ENCODE data around the gene SIM2.

GRCh38 chr21:36718951-36719501 is 20.1 kb downstream of the SIM2 start:
- TF ChIP-seq, protein P1, sequence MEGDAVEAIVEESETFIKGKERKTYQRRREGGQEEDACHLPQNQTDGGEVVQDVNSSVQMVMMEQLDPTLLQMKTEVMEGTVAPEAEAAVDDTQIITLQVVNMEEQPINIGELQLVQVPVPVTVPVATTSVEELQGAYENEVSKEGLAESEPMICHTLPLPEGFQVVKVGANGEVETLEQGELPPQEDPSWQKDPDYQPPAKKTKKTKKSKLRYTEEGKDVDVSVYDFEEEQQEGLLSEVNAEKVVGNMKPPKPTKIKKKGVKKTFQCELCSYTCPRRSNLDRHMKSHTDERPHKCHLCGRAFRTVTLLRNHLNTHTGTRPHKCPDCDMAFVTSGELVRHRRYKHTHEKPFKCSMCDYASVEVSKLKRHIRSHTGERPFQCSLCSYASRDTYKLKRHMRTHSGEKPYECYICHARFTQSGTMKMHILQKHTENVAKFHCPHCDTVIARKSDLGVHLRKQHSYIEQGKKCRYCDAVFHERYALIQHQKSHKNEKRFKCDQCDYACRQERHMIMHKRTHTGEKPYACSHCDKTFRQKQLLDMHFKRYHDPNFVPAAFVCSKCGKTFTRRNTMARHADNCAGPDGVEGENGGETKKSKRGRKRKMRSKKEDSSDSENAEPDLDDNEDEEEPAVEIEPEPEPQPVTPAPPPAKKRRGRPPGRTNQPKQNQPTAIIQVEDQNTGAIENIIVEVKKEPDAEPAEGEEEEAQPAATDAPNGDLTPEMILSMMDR (IDR thresholded peaks at IDR 0.05) = no peak
- TF ChIP-seq ZFX (IDR thresholded peaks at IDR 0.05; ENCODE audit: borderline replicate concordance) = no peak
